ENCODE measurements around the gene PIK3R3.

DNA sequence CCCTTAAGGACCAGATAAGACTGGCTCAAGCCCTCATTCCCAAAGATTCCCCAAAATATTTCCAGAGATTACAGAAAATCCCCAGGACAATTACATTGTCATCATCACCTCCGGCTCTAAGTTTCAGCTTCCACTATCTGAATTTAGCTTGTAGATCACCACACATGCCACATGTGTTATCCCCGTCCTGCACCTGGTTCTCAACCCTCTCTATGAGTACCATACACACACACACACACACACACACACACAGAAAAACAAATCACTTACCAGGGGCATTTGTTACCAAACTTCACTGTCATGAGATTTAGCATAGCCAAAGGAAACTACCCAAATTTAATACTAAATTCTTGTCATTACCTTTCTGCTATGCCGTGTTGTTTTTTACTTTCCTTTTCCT lies 27.1 kb upstream of the PIK3R3 start:
- TF ChIP-seq EP300 (IDR thresholded peaks at IDR 0.05) (no peak), POLR2A (IDR thresholded peaks at IDR 0.05) (no peak)
- TF ChIP-seq, protein P1, sequence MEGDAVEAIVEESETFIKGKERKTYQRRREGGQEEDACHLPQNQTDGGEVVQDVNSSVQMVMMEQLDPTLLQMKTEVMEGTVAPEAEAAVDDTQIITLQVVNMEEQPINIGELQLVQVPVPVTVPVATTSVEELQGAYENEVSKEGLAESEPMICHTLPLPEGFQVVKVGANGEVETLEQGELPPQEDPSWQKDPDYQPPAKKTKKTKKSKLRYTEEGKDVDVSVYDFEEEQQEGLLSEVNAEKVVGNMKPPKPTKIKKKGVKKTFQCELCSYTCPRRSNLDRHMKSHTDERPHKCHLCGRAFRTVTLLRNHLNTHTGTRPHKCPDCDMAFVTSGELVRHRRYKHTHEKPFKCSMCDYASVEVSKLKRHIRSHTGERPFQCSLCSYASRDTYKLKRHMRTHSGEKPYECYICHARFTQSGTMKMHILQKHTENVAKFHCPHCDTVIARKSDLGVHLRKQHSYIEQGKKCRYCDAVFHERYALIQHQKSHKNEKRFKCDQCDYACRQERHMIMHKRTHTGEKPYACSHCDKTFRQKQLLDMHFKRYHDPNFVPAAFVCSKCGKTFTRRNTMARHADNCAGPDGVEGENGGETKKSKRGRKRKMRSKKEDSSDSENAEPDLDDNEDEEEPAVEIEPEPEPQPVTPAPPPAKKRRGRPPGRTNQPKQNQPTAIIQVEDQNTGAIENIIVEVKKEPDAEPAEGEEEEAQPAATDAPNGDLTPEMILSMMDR (IDR thresholded peaks at IDR 0.05), result no peak
